Effector memory CD4-positive, alpha-beta T cell (primary cell): ENCODE measurements around the gene PTH1R.

Source experiments
- DNase-seq, 3 donors: peaks; one replicate each; pipeline ENCODE4 v3.0.0-alpha.2; 2020
- H3K27ac ChIP-seq: 2 replicates; pipeline ENCODE4 v1.7.0; 2013; ENCODE audit warnings: mild to moderate bottlenecking, low read length, moderate library complexity; ENCODE audit not compliant: insufficient read depth, poor library complexity, severe bottlenecking
- H3K27me3 ChIP-seq: replicated peaks from 2 replicates; pipeline ENCODE4 v1.7.0; 2013; ENCODE audit warnings: mild to moderate bottlenecking, low read length; ENCODE audit not compliant: insufficient read depth, control insufficient read depth, poor library complexity, severe bottlenecking
- H3K36me3 ChIP-seq: 2 replicates; pipeline ENCODE4 v1.7.0; 2013; ENCODE audit warnings: mild to moderate bottlenecking, low read length, moderate library complexity; ENCODE audit not compliant: control insufficient read depth, insufficient read depth
- H3K4me1 ChIP-seq: 2 replicates; pipeline ENCODE4 v1.7.0; 2013; ENCODE audit warnings: low read length, mild to moderate bottlenecking; ENCODE audit not compliant: control insufficient read depth, insufficient read depth, poor library complexity, severe bottlenecking
- H3K4me3 ChIP-seq: 2 replicates; pipeline ENCODE4 v1.7.0; 2013; ENCODE audit warnings: low read length, low read depth, mild to moderate bottlenecking; ENCODE audit not compliant: insufficient read depth, poor library complexity, severe bottlenecking
- H3K9me3 ChIP-seq: 2 replicates; pipeline ENCODE4 v1.7.0; 2013; ENCODE audit warnings: mild to moderate bottlenecking, low read length, moderate library complexity; ENCODE audit not compliant: control insufficient read depth

Gene PTH1R

GRCh38 chr3:46857485-46858341 lies 19.8 kb upstream of the PTH1R start:
- H3K4me3 ChIP-seq = no peak overlapping the region
- H3K9me3 ChIP-seq = no peaks in the 10 kb centered on the region
- H3K36me3 ChIP-seq = no peaks in the 10 kb centered on the region
- no peaks in the 10 kb centered on the region for H3K27me3 ChIP-seq
- no peak overlapping the region for H3K27ac ChIP-seq
- no peak for DNase-seq
- H3K4me1 ChIP-seq = no peaks in the 10 kb centered on the region

- H3K4me3 ChIP-seq = no peak overlapping the region
- no peaks in the 10 kb centered on the region for H3K9me3 ChIP-seq
- H3K36me3 ChIP-seq = no peaks in the 10 kb centered on the region
- H3K27me3 ChIP-seq = no peaks in the 10 kb centered on the region
- no peaks in the 10 kb centered on the region for H3K4me1 ChIP-seq
- DNase-seq = no peak
- no peak overlapping the region for H3K27ac ChIP-seq
Measured at GRCh38 chr3:46858456-46858855, 19.1 kb upstream of the PTH1R start.

GRCh38 chr3:46859001-46859710 lies 18.4 kb upstream of the PTH1R start:
- no peak for DNase-seq
- H3K27ac ChIP-seq = no peak overlapping the region
- no peaks in the 10 kb centered on the region for H3K36me3 ChIP-seq
- H3K4me1 ChIP-seq = no peaks in the 10 kb centered on the region
- no peak overlapping the region for H3K4me3 ChIP-seq
- no peaks in the 10 kb centered on the region for H3K9me3 ChIP-seq
- no peaks in the 10 kb centered on the region for H3K27me3 ChIP-seq

GRCh38 chr3:46860017-46860809 lies 17.3 kb upstream of the PTH1R start:
- Histone ChIP-seq H3K4me1 (no peaks in the 10 kb centered on the region), H3K27ac (no peak overlapping the region), H3K27me3 (no peaks in the 10 kb centered on the region), H3K36me3 (no peaks in the 10 kb centered on the region), H3K9me3 (no peaks in the 10 kb centered on the region), H3K4me3 (no peak overlapping the region)
- DNase-seq = no peak

GRCh38 chr3:46860810-46861604 lies 16.5 kb upstream of the PTH1R start:
- Histone ChIP-seq H3K9me3 (no peaks in the 10 kb centered on the region), H3K36me3 (no peaks in the 10 kb centered on the region), H3K4me1 (no peaks in the 10 kb centered on the region), H3K4me3 (no peak overlapping the region), H3K27me3 (no peaks in the 10 kb centered on the region), H3K27ac (no peak overlapping the region)
- DNase-seq = no peak

- no peak overlapping the region for H3K4me3 ChIP-seq
- no peak overlapping the region for H3K27ac ChIP-seq
- no peaks in the 10 kb centered on the region for H3K9me3 ChIP-seq
- no peaks in the 10 kb centered on the region for H3K36me3 ChIP-seq
- DNase-seq = no peak
- no peaks in the 10 kb centered on the region for H3K27me3 ChIP-seq
- H3K4me1 ChIP-seq = no peaks in the 10 kb centered on the region
Measured at GRCh38 chr3:46861605-46862368, 15.7 kb upstream of the PTH1R start.

GRCh38 chr3:46862369-46863025 lies 15.0 kb upstream of the PTH1R start:
- Histone ChIP-seq H3K9me3 (no peaks in the 10 kb centered on the region), H3K27ac (no peak overlapping the region), H3K27me3 (no peaks in the 10 kb centered on the region), H3K4me3 (no peak overlapping the region), H3K4me1 (no peaks in the 10 kb centered on the region), H3K36me3 (no peaks in the 10 kb centered on the region)
- no peak for DNase-seq

- Histone ChIP-seq H3K36me3 (no peaks in the 10 kb centered on the region), H3K4me3 (no peak within 1 kb of the TSS), H3K4me1 (no peaks in the 10 kb centered on the region), H3K27ac (no peak within 1 kb of the TSS), H3K9me3 (no peaks in the 10 kb centered on the region), H3K27me3 (no peaks in the 10 kb centered on the region)
- no peak for DNase-seq
Measured at GRCh38 chr3:46863261-46863782, 14.2 kb upstream of the PTH1R start, which contains the start of gene MYL3. MYL3 (minus strand) TSS chr3:46863444; CDS start chr3:46863390, 54 bp downstream.
